Muscle of arm (tissue), 12 donors: ENCODE data around the gene ARHGAP12. TPM values are rescaled to one million over a fixed set of nuclear protein-coding genes. Genes with fewer than 3 reads are reported as not detected.
"Not testable (repeated sequence)": the region's sequence is repeated elsewhere in the genome, so short reads cannot be mapped to it uniquely, and the experiment has no call there.

Source experiments
- DNase-seq: peaks from one replicate; pipeline ENCODE4 v3.0.0-alpha.2; 2013
- polyA plus RNA-seq, 12 donors: library from polyadenylated mRNA; unstranded; fragments of 120-200 nt; gene quantifications; one replicate each; pipeline ENCODE4 v1.2.1, GENCODE V29; 2013; ENCODE audit not compliant: insufficient read length in 12 of 12

ARHGAP12 gene
- polyA plus RNA-seq, 12 donors = 20.0 to 35.8 (median 27.2) TPM; not detected in 1

GRCh38 chr10:31771331-31771831, 157.2 kb downstream of the ARHGAP12 start:
- DNase-seq = no peak

GRCh38 chr10:31770307-31770902, 158.2 kb downstream of the ARHGAP12 start:
- DNase-seq = no peak

- DNase-seq = no peak
These were observed 159.1 kb downstream of the ARHGAP12 start for GRCh38 chr10:31769564-31769963.

GRCh38 chr10:31768935-31769334, 159.7 kb downstream of the ARHGAP12 start:
- DNase-seq = not testable (repeated sequence)

- no peak for DNase-seq
These were observed 160.2 kb downstream of the ARHGAP12 start for GRCh38 chr10:31768467-31768866.

GRCh38 chr10:31765541-31765940, 163.1 kb downstream of the ARHGAP12 start:
- DNase-seq = no peak

- no peak for DNase-seq
These were observed 166.3 kb downstream of the ARHGAP12 start for GRCh38 chr10:31762316-31762715.

- no peak for DNase-seq
These were observed 167.5 kb downstream of the ARHGAP12 start for GRCh38 chr10:31761156-31761555.

- no peak for DNase-seq
These were observed 168.0 kb downstream of the ARHGAP12 start for GRCh38 chr10:31760674-31761081.

- peak; percentile 94 for DNase-seq
These were observed 168.6 kb downstream of the ARHGAP12 start for GRCh38 chr10:31759799-31760626.

- no peak for DNase-seq
These were observed 169.4 kb downstream of the ARHGAP12 start for GRCh38 chr10:31759124-31759798.

- DNase-seq = no peak
These were observed 170.1 kb downstream of the ARHGAP12 start for GRCh38 chr10:31758495-31758894.

GRCh38 chr10:31757831-31758230, 170.8 kb downstream of the ARHGAP12 start:
- DNase-seq = no peak

GRCh38 chr10:31757386-31757791, 171.2 kb downstream of the ARHGAP12 start:
- DNase-seq = no peak

GRCh38 chr10:31756729-31757110, 171.9 kb downstream of the ARHGAP12 start:
- no peak for DNase-seq

GRCh38 chr10:31756101-31756728, 172.4 kb downstream of the ARHGAP12 start:
- DNase-seq = no peak

Other genes starting within 250 kb of the ARHGAP12 start
- 100 to 1,000 TPM in 11 of 12 donors, not detected in 1; 107 to 159 (median 134) TPM for gene KIF5B, start 127.6 kb upstream of the ARHGAP12 start, polyA plus RNA-seq